GM12865 (cell line): ENCODE data around the gene TRDMT1.

ENCODE experiments used
- DNase-seq: peaks from one replicate; pipeline ENCODE4 v3.0.0; 2010; ENCODE audit warnings: low read depth
- H3K4me3 ChIP-seq: 2 replicates; pipeline ENCODE4 v1.5.1; 2011; ENCODE audit warnings: mild to moderate bottlenecking, low read depth, low read length, control low read depth
- TF ChIP-seq, protein P1 (sequence below): IDR thresholded peaks from 2 replicates; pipeline ENCODE4 v1.5.1; 2011; ENCODE audit warnings: low read length, control low read depth, low read depth, inconsistent platforms; ENCODE audit not compliant: insufficient read depth; ENCODE audit errors: missing control alignments

TRDMT1 gene

DNA sequence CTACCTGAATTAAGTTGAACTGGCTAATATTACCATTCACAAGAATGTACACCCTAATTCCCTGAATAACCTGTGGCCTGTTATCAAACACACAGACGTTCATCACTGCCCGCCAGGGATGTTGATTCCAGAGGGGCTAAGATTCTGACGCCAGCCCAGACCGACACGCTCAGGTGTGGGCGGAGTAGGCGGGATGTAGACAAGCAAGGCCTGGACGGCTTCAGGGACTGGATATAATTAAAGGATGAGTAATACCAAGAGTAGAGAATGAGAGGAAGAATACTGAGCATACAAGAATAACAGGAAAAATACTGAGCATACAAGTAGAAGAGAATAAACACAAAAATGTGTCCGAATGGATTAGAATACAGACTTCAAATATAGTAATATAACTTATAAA is 100.9 kb downstream of the TRDMT1 start:
- TF ChIP-seq, protein P1, sequence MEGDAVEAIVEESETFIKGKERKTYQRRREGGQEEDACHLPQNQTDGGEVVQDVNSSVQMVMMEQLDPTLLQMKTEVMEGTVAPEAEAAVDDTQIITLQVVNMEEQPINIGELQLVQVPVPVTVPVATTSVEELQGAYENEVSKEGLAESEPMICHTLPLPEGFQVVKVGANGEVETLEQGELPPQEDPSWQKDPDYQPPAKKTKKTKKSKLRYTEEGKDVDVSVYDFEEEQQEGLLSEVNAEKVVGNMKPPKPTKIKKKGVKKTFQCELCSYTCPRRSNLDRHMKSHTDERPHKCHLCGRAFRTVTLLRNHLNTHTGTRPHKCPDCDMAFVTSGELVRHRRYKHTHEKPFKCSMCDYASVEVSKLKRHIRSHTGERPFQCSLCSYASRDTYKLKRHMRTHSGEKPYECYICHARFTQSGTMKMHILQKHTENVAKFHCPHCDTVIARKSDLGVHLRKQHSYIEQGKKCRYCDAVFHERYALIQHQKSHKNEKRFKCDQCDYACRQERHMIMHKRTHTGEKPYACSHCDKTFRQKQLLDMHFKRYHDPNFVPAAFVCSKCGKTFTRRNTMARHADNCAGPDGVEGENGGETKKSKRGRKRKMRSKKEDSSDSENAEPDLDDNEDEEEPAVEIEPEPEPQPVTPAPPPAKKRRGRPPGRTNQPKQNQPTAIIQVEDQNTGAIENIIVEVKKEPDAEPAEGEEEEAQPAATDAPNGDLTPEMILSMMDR = no peak
- DNase-seq = no peak
- no peak overlapping the region for H3K4me3 ChIP-seq

DNA sequence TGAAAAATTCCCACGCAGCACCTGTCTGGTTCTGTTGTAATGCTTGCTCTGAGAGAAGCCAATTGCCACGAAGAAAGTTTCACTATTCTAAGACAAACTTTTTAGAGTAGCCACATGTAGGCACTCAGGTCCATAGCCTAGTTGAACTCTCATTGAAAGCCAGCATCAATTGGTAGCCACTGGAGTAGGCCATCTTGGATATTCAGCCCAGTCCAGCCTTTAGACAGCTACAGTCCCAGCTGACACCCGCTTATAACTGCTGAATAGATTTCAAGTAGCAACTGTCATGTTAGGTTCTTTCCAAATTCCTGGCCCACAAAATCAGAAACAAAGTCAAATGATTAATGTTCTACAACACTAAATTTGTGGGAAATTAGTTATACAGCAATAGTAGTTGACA is 103.5 kb downstream of the TRDMT1 start:
- TF ChIP-seq, protein P1 = no peak
- no peak overlapping the region for H3K4me3 ChIP-seq
- DNase-seq = no peak
